ENCODE results near the gene E2F6.

Gene E2F6

DNA sequence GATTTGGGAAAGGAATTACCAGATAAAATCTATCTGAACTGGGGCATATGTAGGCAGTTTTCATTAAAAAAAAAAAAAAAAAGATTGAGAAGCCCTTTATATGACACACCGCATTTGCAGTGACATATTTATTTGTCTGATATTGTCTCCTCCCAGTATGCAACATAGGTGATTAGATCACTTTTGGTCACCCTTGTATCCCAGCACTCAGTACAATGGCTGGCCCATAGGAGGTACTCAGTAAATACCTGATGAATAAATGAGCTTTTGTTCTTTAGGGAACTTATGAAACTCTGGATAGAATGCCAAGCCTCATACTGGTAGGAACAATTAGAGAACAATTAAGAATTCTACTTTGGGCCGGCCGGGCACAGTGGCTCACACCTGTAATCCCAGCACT lies 22.8 kb upstream of the E2F6 start:
- DNase-seq (ENCODE audit: low read depth in 1 of 2, low spot score in 1 of 2), result no peak
- TF ChIP-seq, protein P1, sequence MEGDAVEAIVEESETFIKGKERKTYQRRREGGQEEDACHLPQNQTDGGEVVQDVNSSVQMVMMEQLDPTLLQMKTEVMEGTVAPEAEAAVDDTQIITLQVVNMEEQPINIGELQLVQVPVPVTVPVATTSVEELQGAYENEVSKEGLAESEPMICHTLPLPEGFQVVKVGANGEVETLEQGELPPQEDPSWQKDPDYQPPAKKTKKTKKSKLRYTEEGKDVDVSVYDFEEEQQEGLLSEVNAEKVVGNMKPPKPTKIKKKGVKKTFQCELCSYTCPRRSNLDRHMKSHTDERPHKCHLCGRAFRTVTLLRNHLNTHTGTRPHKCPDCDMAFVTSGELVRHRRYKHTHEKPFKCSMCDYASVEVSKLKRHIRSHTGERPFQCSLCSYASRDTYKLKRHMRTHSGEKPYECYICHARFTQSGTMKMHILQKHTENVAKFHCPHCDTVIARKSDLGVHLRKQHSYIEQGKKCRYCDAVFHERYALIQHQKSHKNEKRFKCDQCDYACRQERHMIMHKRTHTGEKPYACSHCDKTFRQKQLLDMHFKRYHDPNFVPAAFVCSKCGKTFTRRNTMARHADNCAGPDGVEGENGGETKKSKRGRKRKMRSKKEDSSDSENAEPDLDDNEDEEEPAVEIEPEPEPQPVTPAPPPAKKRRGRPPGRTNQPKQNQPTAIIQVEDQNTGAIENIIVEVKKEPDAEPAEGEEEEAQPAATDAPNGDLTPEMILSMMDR (IDR thresholded peaks at IDR 0.05; ENCODE audit: insufficient read depth, low read length), result no peak
- TF ChIP-seq, protein P2, sequence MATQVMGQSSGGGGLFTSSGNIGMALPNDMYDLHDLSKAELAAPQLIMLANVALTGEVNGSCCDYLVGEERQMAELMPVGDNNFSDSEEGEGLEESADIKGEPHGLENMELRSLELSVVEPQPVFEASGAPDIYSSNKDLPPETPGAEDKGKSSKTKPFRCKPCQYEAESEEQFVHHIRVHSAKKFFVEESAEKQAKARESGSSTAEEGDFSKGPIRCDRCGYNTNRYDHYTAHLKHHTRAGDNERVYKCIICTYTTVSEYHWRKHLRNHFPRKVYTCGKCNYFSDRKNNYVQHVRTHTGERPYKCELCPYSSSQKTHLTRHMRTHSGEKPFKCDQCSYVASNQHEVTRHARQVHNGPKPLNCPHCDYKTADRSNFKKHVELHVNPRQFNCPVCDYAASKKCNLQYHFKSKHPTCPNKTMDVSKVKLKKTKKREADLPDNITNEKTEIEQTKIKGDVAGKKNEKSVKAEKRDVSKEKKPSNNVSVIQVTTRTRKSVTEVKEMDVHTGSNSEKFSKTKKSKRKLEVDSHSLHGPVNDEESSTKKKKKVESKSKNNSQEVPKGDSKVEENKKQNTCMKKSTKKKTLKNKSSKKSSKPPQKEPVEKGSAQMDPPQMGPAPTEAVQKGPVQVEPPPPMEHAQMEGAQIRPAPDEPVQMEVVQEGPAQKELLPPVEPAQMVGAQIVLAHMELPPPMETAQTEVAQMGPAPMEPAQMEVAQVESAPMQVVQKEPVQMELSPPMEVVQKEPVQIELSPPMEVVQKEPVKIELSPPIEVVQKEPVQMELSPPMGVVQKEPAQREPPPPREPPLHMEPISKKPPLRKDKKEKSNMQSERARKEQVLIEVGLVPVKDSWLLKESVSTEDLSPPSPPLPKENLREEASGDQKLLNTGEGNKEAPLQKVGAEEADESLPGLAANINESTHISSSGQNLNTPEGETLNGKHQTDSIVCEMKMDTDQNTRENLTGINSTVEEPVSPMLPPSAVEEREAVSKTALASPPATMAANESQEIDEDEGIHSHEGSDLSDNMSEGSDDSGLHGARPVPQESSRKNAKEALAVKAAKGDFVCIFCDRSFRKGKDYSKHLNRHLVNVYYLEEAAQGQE (IDR thresholded peaks at IDR 0.05; ENCODE audit: insufficient replicate concordance, low read depth), result no peak
- TF ChIP-seq SPI1 (IDR thresholded peaks at IDR 0.05; ENCODE audit: borderline replicate concordance, low read depth), result no peak
- no peak for TF ChIP-seq GABPA (IDR thresholded peaks at IDR 0.05; ENCODE audit: low read depth)
- no peak for TF ChIP-seq POLR2AphosphoS5 (IDR thresholded peaks at IDR 0.05; ENCODE audit: low read depth)
- no peak overlapping the region for H3K4me3 ChIP-seq (replicated peaks; ENCODE audit: insufficient read depth, low read length)
- H3K27me3 ChIP-seq (ENCODE audit: insufficient read depth, poor library complexity, severe bottlenecking), result peaks cover 16% of the 10 kb centered on the region
- no peak overlapping the region for H3K27ac ChIP-seq (replicated peaks)

DNA sequence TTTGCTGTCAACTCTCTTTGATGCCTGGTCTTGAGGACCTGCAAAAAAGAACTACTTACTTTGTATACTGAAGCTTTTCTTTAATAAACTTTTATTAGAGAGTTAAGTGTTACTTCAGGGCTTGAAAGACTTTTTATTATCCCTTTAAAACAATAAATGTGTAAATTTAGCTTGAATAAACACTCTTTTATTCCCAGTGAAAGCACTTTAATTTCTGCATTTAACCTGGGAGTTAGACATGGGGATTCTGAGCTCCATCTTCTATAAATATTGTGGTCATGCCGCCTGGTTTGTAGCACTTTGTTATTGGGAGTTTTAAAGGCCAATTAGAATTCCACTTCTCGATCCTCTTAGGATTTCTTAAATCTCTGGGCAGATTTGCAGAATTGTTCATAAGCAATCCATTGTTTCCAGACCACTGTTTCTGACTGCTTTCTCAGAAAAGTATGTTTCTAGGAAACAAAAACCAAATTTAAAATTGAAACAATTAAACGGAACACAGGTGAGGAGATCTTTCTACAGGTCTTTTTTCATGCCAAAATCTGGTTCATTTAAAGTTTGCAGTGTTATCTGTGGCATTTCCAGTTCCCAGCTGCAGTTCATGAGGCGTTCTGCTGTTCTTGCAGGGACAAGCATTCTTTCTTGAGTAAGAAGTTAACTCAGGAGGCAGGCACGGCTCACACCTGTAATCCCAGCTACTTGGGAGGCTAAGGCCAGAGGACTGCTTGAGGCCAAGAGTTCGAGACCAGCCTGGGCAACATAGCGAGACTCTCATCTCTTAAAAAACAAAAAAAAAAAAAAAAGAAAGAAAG lies 18.1 kb upstream of the E2F6 start:
- H3K4me3 ChIP-seq (replicated peaks; ENCODE audit: insufficient read depth, low read length), result no peak overlapping the region
- peaks cover 48% of the 10 kb centered on the region for H3K27me3 ChIP-seq (ENCODE audit: insufficient read depth, poor library complexity, severe bottlenecking)
- DNase-seq (ENCODE audit: low read depth in 1 of 2, low spot score in 1 of 2), result no peak
- H3K27ac ChIP-seq (replicated peaks), result no peak overlapping the region
- TF ChIP-seq POLR2AphosphoS5 (IDR thresholded peaks at IDR 0.05; ENCODE audit: low read depth), result no peak
- TF ChIP-seq, protein P1 (IDR thresholded peaks at IDR 0.05; ENCODE audit: insufficient read depth, low read length), result no peak
- no peak for TF ChIP-seq SPI1 (IDR thresholded peaks at IDR 0.05; ENCODE audit: borderline replicate concordance, low read depth)
- no peak for TF ChIP-seq GABPA (IDR thresholded peaks at IDR 0.05; ENCODE audit: low read depth)
- TF ChIP-seq, protein P2 (IDR thresholded peaks at IDR 0.05; ENCODE audit: insufficient replicate concordance, low read depth), result no peak

DNA sequence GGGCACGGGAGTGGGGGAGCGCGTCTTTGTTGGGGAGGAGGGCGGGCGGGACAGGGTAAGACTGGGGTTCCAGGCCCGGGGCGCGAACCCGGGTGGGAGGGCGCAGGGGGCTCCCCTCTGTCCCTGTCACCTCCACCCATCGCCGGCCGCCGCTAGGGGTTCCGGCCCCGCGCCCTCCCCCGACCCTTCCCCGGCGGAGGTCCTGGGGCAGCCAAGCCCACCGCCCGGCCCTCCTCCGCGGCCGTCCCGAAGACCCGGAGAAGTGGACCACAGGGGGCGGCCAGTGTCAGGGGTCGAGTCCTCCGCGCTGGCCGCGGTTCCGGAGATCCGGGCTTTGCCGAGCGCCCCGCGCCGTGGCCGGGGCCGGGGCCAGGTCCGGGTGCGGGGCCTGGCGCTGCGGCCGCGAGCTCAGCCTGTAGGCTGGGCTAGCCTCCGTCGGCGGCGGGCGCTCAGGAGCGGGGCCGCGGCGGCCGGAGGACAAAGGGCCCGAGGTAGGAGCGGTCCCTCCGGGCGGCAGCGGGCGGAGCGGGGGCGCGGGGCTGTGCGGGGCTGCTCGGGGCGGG lies 16.6 kb upstream of the E2F6 start:
- TF ChIP-seq, protein P1 (IDR thresholded peaks at IDR 0.05; ENCODE audit: insufficient read depth, low read length), result no peak
- TF ChIP-seq POLR2AphosphoS5 (IDR thresholded peaks at IDR 0.05; ENCODE audit: low read depth), result no peak
- TF ChIP-seq GABPA (IDR thresholded peaks at IDR 0.05; ENCODE audit: low read depth), result no peak
- TF ChIP-seq, protein P2 (IDR thresholded peaks at IDR 0.05; ENCODE audit: insufficient replicate concordance, low read depth), result no peak
- no peak for TF ChIP-seq SPI1 (IDR thresholded peaks at IDR 0.05; ENCODE audit: borderline replicate concordance, low read depth)
- Histone ChIP-seq H3K4me3 (replicated peaks; ENCODE audit: insufficient read depth, low read length) (peak overlapping the region; percentile 46), H3K27ac (replicated peaks) (no peak overlapping the region), H3K27me3 (ENCODE audit: insufficient read depth, poor library complexity, severe bottlenecking) (peaks cover 50% of the 10 kb centered on the region)
- no peak for DNase-seq (ENCODE audit: low read depth in 1 of 2, low spot score in 1 of 2)
